Smooth muscle cell (in vitro differentiated cells): ENCODE data around the gene WNT11. TPM values are rescaled to one million over a fixed set of nuclear protein-coding genes. Genes with fewer than 3 reads are reported as not detected.
A peak's percentile ranks its signal among the peaks of the same experiment; 100 is the strongest.

Experiments used
- DNase-seq: peaks from one replicate; lab custom pipeline; 2025; ENCODE audit not compliant: unreplicated experiment; lab: John Stamatoyannopoulos, UW
- H2AFZ ChIP-seq: fragments of 200-600 bp; sonication (generic); 2 replicates; pipeline ENCODE4 v1.6.0; 2016; ENCODE audit warnings: antibody characterized with exemption, low read depth, mild to moderate bottlenecking
- H3F3A ChIP-seq: fragments of 200-600 bp; sonication (generic); 2 replicates; pipeline ENCODE4 v1.6.0; 2017; ENCODE audit warnings: antibody characterized with exemption, low read depth
- H3K27ac ChIP-seq: fragments of 200-600 bp; sonication (generic); 2 replicates; pipeline ENCODE4 v1.5.1; 2016; ENCODE audit warnings: low read depth, mild to moderate bottlenecking
- H3K27me3 ChIP-seq: fragments of 200-600 bp; sonication (generic); 2 replicates; pipeline ENCODE4 v1.6.1; 2016; ENCODE audit warnings: low read depth, mild to moderate bottlenecking
- H3K36me3 ChIP-seq: fragments of 200-600 bp; sonication (generic); 2 replicates; pipeline ENCODE4 v1.5.1; 2016; ENCODE audit warnings: low read depth
- H3K4me1 ChIP-seq: fragments of 200-600 bp; sonication (generic); 2 replicates; pipeline ENCODE4 v1.5.1; 2016; ENCODE audit warnings: low read depth
- H3K4me2 ChIP-seq: fragments of 200-600 bp; sonication (generic); 2 replicates; pipeline ENCODE4 v1.6.0; 2016; ENCODE audit warnings: mild to moderate bottlenecking
- H3K4me3 ChIP-seq: fragments of 200-600 bp; sonication (generic); 2 replicates; pipeline ENCODE4 v1.5.1; 2016; ENCODE audit warnings: mild to moderate bottlenecking
- H3K79me2 ChIP-seq: fragments of 200-600 bp; sonication (generic); 2 replicates; pipeline ENCODE4 v1.6.0; 2016; ENCODE audit warnings: low read depth, mild to moderate bottlenecking
- H3K9ac ChIP-seq: fragments of 200-600 bp; sonication (generic); 2 replicates; pipeline ENCODE4 v1.6.0; 2016; ENCODE audit warnings: low read depth
- H3K9me3 ChIP-seq: fragments of 200-600 bp; sonication (generic); replicated peaks from 2 replicates; pipeline ENCODE4 v1.5.1; 2016; ENCODE audit warnings: low read depth
- H4K20me1 ChIP-seq: fragments of 200-600 bp; sonication (generic); 2 replicates; pipeline ENCODE4 v1.6.0; 2016; ENCODE audit warnings: low read depth
- CTCF ChIP-seq: fragments of 200-600 bp; sonication (generic); IDR thresholded peaks from 2 replicates; pipeline ENCODE4 v1.5.1; 2017; ENCODE audit warnings: borderline replicate concordance, mild to moderate bottlenecking, antibody characterized with exemption; ENCODE audit not compliant: insufficient read depth, poor library complexity, severe bottlenecking
- WGBS: methylation state at CpG from one replicate; pipeline ENCODE4 v1.1.7; 2016; ENCODE audit warnings: low lambda C conversion rate; 5-methylcytosine and 5-hydroxymethylcytosine counted together
- polyA plus RNA-seq: library from polyadenylated mRNA; unstranded; fragments of >200 nt; fragmentation: Nextera tagmentation; extraction: Ambion mirVana; gene quantifications from 2 replicates; pipeline ENCODE4 v1.2.1, GENCODE V29; 2016
- total RNA-seq: library from RNA; depleted of rRNA; stranded (reverse); fragments of >200 nt; gene quantifications from 2 replicates; pipeline ENCODE4 v1.2.3, GENCODE V29; 2014

Gene WNT11
- total and polyA plus RNA-seq, 2 experiments from 2014 or later, result 12.1 to 13.5 TPM

- Histone ChIP-seq H3K79me2 (no peaks in the 10 kb centered on the region), H3K27ac (peak overlapping the region; percentile 28), H3F3A (no peaks in the 10 kb centered on the region), H3K4me3 (no peak overlapping the region), H3K9ac (no peak overlapping the region), H2AFZ (no peak overlapping the region), H4K20me1 (no peaks in the 10 kb centered on the region), H3K4me2 (peak overlapping the region; percentile 31), H3K27me3 (no peaks in the 10 kb centered on the region), H3K36me3 (no peaks in the 10 kb centered on the region), H3K4me1 (peaks cover 7% of the 10 kb centered on the region), H3K9me3 (no peaks in the 10 kb centered on the region)
- WGBS, result 14% methylated on average over 7 of the region's 7 CpGs
- TF ChIP-seq CTCF, result no peak
- peak; percentile 30 for DNase-seq
These were observed 21.7 kb downstream of the WNT11 start for GRCh38 chr11:76184551-76184993.

- WGBS, result 90% methylated on average over 15 of the region's 15 CpGs
- H3K4me3 ChIP-seq, result no peak overlapping the region
These were observed 24.9 kb downstream of the WNT11 start for GRCh38 chr11:76181371-76181770.

GRCh38 chr11:76179147-76179546 lies 27.2 kb downstream of the WNT11 start:
- Histone ChIP-seq H3K27ac (no peak overlapping the region), H3K4me3 (no peak overlapping the region), H3K79me2 (no peaks in the 10 kb centered on the region), H3K9me3 (no peaks in the 10 kb centered on the region), H3K36me3 (no peaks in the 10 kb centered on the region), H3F3A (no peaks in the 10 kb centered on the region), H3K4me2 (no peak overlapping the region), H3K27me3 (no peaks in the 10 kb centered on the region), H2AFZ (no peak overlapping the region), H4K20me1 (no peaks in the 10 kb centered on the region), H3K4me1 (no peaks in the 10 kb centered on the region), H3K9ac (no peak overlapping the region)
- no peak for TF ChIP-seq CTCF
- DNase-seq, result no peak
- 97% methylated on average over 11 of the region's 13 CpGs for WGBS

More at GRCh38 chr11:76181371-76181770, 24.9 kb downstream of the WNT11 start:
- Histone ChIP-seq H3K27ac (no peak overlapping the region), H3K79me2 (no peaks in the 10 kb centered on the region), H3K9me3 (no peaks in the 10 kb centered on the region), H3K4me2 (no peak overlapping the region), H3F3A (no peaks in the 10 kb centered on the region), H3K27me3 (no peaks in the 10 kb centered on the region), H3K9ac (no peak overlapping the region), H4K20me1 (no peaks in the 10 kb centered on the region), H3K36me3 (no peaks in the 10 kb centered on the region), H3K4me1 (peaks cover 7% of the 10 kb centered on the region), H2AFZ (no peak overlapping the region)
- no peak for TF ChIP-seq CTCF
- no peak for DNase-seq

- H3K9me3 ChIP-seq, result no peaks in the 10 kb centered on the region
- no peaks in the 10 kb centered on the region for H3K27me3 ChIP-seq
- 99% methylated on average over 6 of the region's 6 CpGs for WGBS
- H4K20me1 ChIP-seq, result no peaks in the 10 kb centered on the region
- TF ChIP-seq CTCF, result no peak
- H3K79me2 ChIP-seq, result no peaks in the 10 kb centered on the region
- H3K27ac ChIP-seq, result no peak overlapping the region
- DNase-seq, result no peak
- H3K36me3 ChIP-seq, result no peaks in the 10 kb centered on the region
- H3K4me1 ChIP-seq, result no peaks in the 10 kb centered on the region
- no peak overlapping the region for H2AFZ ChIP-seq
- H3K4me3 ChIP-seq, result no peak overlapping the region
- H3K9ac ChIP-seq, result no peak overlapping the region
- no peaks in the 10 kb centered on the region for H3F3A ChIP-seq
- H3K4me2 ChIP-seq, result no peak overlapping the region
These were observed 29.0 kb downstream of the WNT11 start for GRCh38 chr11:76177250-76177686.
